Right atrium auricular region (tissue), 2 donors: Measurements from ENCODE around the gene TMEM131L. TPM values are rescaled to one million over a fixed set of nuclear protein-coding genes. Genes with fewer than 3 reads are reported as not detected.
"Not testable (repeated sequence)": the region's sequence is repeated elsewhere in the genome, so short reads cannot be mapped to it uniquely, and the experiment has no call there.

ENCODE experiments used
- DNase-seq: peaks from one replicate; pipeline ENCODE4 v3.0.0-alpha.2; 2019; ENCODE audit warnings: low spot score
- H3K27ac ChIP-seq, 2 donors: fragments of 200-600 bp; sonication (generic); 1 replicate in 1 of 2; 2 replicates in 1 of 2; pipeline ENCODE4 v1.5.1; 2016 to 2019
- H3K27me3 ChIP-seq, 2 donors: fragments of 200-600 bp; sonication (generic); one replicate each; pipeline versions ENCODE4 v1.5.1 to v1.6.0; 2017 to 2019
- H3K36me3 ChIP-seq: fragments of 200-600 bp; sonication (generic); one replicate; pipeline ENCODE4 v1.5.1; 2016
- H3K4me1 ChIP-seq, 2 donors: fragments of 200-600 bp; sonication (generic); one replicate each; pipeline versions ENCODE4 v1.5.1 to v1.6.0; 2017 to 2019
- H3K4me3 ChIP-seq, 2 donors: fragments of 200-600 bp; sonication (generic); 1 replicate in 1 of 2; 2 replicates in 1 of 2; pipeline ENCODE4 v1.5.1; 2017 to 2019; ENCODE audit warnings: mild to moderate bottlenecking in 1 of 2, moderate library complexity in 1 of 2
- H3K9me3 ChIP-seq, 2 donors: fragments of 200-600 bp; sonication (generic); one replicate each; pipeline ENCODE4 v1.5.1; 2019
- total RNA-seq, 2 donors: library from RNA; depleted of rRNA; stranded (reverse); fragments of >200 nt; gene quantifications; one replicate each; pipeline ENCODE4 v1.1.0, GENCODE V29; 2016
- TF ChIP-seq, protein P1 (sequence below), 2 donors: fragments of 200-600 bp; sonication (generic); IDR thresholded peaks; one replicate each; pipeline ENCODE4 v1.5.1; 2019; ENCODE audit warnings: antibody characterized with exemption in 2 of 2

TMEM131L gene
- total RNA-seq, 2 donors from 2014 or later: 10.9 to 15.4 TPM

GRCh38 chr4:153595894-153596601, 129.9 kb downstream of the TMEM131L start:
- Histone ChIP-seq H3K27me3 (no peaks in the 10 kb centered on the region), H3K4me1 (no peaks in the 10 kb centered on the region), H3K27ac (no peak overlapping the region), H3K36me3 (peaks cover 32% of the 10 kb centered on the region), H3K9me3 (no peaks in the 10 kb centered on the region), H3K4me3 (no peak overlapping the region)
- TF ChIP-seq, protein P1, sequence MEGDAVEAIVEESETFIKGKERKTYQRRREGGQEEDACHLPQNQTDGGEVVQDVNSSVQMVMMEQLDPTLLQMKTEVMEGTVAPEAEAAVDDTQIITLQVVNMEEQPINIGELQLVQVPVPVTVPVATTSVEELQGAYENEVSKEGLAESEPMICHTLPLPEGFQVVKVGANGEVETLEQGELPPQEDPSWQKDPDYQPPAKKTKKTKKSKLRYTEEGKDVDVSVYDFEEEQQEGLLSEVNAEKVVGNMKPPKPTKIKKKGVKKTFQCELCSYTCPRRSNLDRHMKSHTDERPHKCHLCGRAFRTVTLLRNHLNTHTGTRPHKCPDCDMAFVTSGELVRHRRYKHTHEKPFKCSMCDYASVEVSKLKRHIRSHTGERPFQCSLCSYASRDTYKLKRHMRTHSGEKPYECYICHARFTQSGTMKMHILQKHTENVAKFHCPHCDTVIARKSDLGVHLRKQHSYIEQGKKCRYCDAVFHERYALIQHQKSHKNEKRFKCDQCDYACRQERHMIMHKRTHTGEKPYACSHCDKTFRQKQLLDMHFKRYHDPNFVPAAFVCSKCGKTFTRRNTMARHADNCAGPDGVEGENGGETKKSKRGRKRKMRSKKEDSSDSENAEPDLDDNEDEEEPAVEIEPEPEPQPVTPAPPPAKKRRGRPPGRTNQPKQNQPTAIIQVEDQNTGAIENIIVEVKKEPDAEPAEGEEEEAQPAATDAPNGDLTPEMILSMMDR (IDR thresholded peaks at IDR 0.05): no peak
- no peak for DNase-seq

- Histone ChIP-seq H3K36me3 (peaks cover 74% of the 10 kb centered on the region), H3K9me3 (no peaks in the 10 kb centered on the region)
- no peak for DNase-seq
Observed at GRCh38 chr4:153602758-153603157, 136.6 kb downstream of the TMEM131L start.

DNA sequence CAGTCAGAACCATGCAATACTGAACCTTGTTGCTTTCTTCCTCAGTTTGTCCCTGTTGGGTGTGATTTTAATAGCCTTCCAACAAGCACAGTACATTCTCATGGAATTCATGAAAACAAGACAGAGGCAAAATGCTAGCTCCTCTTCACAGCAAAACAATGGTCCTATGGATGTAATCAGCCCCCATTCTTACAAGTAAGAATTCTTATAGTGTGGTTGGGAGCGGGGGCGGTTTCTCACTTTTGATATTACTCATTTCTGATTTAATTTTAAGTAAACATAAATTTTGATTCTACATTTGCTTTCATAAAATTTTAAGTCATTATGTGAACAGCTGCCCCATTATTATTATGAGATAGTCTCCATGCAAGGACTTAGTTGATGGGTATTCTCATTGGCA, 137.1 kb downstream of the TMEM131L start:
- no peaks in the 10 kb centered on the region for H3K27me3 ChIP-seq
- no peaks in the 10 kb centered on the region for H3K9me3 ChIP-seq
- DNase-seq: no peak
- H3K4me1 ChIP-seq: no peaks in the 10 kb centered on the region
- H3K36me3 ChIP-seq: peaks cover 77% of the 10 kb centered on the region
- H3K4me3 ChIP-seq: no peak overlapping the region
- no peak overlapping the region for H3K27ac ChIP-seq
- TF ChIP-seq, protein P1 (IDR thresholded peaks at IDR 0.05): no peak

More at GRCh38 chr4:153602758-153603157, 136.6 kb downstream of the TMEM131L start:
- no peak overlapping the region for H3K27ac ChIP-seq
- H3K4me1 ChIP-seq: no peaks in the 10 kb centered on the region
- H3K4me3 ChIP-seq: no peak overlapping the region
- no peaks in the 10 kb centered on the region for H3K27me3 ChIP-seq
- TF ChIP-seq, protein P1 (IDR thresholded peaks at IDR 0.05): no peak

DNA sequence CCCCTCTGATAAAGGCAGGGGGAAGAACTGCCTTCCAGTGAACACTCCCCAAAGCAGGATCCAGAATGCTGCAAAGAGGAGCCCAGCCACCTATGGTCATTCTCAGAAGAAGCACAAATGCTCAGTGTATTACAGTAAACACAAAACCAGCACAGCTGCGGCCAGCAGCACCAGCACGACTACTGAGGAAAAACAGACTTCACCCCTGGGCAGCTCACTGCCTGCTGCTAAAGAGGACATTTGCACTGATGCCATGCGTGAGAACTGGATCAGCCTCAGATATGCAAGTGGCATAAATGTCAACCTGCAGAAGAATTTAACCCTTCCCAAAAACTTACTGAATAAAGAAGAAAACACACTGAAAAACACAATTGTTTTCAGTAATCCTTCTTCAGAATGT, 137.7 kb downstream of the TMEM131L start:
- DNase-seq: no peak
- H3K4me1 ChIP-seq: no peaks in the 10 kb centered on the region
- H3K27ac ChIP-seq: no peak overlapping the region
- no peaks in the 10 kb centered on the region for H3K27me3 ChIP-seq
- H3K36me3 ChIP-seq: peaks cover 72% of the 10 kb centered on the region
- TF ChIP-seq, protein P1 (IDR thresholded peaks at IDR 0.05): no peak
- H3K9me3 ChIP-seq: no peaks in the 10 kb centered on the region
- no peak overlapping the region for H3K4me3 ChIP-seq

DNA sequence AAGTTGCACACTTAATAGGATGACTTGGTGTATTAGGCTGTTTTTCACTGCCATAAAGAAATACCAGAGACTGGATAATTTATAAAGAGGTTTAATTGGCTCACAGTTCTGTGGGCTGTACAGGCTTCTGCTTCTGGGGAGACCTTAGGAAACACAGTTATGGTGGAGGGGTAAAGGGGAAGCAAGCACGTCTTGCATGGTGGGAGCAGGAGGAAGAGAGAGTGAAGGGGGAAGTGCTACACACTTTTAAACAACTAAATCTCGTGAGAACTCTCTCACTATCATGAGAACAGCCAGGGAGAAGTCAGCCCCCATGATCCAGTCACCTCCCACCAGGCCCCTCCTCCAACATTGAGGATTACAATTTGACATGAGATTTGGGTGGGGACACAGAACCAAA, 142.9 kb downstream of the TMEM131L start:
- DNase-seq: not testable (repeated sequence)

GRCh38 chr4:153610623-153611376, 144.6 kb downstream of the TMEM131L start:
- Histone ChIP-seq H3K27me3 (no peaks in the 10 kb centered on the region), H3K9me3 (no peaks in the 10 kb centered on the region), H3K4me3 (no peak overlapping the region), H3K36me3 (peaks cover 45% of the 10 kb centered on the region), H3K4me1 (no peaks in the 10 kb centered on the region), H3K27ac (no peak overlapping the region)
- TF ChIP-seq, protein P1 (IDR thresholded peaks at IDR 0.05): no peak
- no peak for DNase-seq

More for the DNA sequence above, 142.9 kb downstream of the TMEM131L start:
- H3K36me3 ChIP-seq: peaks cover 50% of the 10 kb centered on the region
- H3K27me3 ChIP-seq, H3K4me1 ChIP-seq, H3K9me3 ChIP-seq, H3K27ac ChIP-seq, H3K4me3 ChIP-seq: not testable (repeated sequence)
